Activated gamma-delta T cell (primary cell): ENCODE results near the gene RCSD1.

ENCODE experiments used
- DNase-seq: peaks from one replicate; lab custom pipeline; 2025; lab: John Stamatoyannopoulos, UW

RCSD1 gene

DNA sequence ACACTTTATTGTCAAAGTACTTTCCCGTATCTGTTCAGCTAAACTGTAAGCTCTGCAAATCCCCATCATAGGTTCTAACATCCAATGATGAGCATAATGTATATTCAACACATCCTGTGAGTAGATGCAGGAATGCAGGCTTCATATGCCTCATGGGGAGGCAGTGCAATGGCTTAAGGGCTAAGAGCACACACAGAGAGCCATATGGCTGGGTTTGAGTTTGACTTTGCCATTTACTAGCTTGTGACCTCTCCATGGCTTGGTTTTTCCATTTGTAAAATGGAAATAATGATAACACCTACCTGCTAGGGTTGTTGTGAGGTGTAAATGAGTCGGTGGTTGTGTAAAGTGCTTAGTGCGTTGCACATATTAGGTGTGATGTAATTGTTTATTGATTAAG lies 13.4 kb downstream of the RCSD1 start:
- no peak for DNase-seq

- DNase-seq: no peak
These were observed 14.5 kb downstream of the RCSD1 start for GRCh38 chr1:167644551-167644950.

- DNase-seq: no peak
These were observed 15.1 kb downstream of the RCSD1 start for GRCh38 chr1:167645140-167645541.

DNA sequence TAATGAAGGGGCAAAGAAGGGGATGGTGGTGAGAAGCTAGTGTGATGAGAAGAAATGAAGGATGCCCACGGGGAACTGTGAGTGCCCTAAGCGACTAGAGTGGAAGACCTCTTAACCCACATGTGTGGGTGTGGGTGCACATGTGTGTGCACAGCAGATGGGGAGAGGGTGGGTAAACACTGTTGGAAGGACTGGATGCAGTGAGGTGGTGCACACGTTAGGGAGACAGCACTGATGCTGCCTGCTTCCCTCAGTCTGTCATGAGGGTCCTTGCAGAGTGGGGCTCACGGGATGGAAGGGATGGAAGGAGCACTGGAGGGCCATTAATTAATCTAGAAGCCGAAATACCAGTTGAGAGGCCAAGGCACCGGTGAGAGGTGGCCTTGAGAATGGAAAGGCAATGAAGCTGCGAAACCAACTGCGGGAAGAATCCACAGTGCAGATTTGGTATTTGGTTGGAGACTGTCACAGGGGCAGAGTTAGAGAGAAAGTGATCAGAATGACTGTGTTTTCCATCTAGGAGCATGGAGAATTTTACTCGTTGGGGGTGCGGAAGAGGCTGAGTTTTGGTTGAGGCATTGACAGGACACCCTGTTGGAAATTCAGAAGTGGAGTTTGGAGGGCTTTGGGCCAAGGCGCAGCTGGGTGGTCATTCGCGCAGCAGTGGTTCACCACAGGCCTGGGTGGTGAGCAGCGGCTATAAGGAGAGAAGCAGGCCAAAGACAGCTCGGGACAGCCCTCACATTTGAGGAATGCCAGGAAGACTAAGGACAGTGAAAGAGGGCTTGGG lies 15.8 kb downstream of the RCSD1 start:
- DNase-seq: no peak

DNA sequence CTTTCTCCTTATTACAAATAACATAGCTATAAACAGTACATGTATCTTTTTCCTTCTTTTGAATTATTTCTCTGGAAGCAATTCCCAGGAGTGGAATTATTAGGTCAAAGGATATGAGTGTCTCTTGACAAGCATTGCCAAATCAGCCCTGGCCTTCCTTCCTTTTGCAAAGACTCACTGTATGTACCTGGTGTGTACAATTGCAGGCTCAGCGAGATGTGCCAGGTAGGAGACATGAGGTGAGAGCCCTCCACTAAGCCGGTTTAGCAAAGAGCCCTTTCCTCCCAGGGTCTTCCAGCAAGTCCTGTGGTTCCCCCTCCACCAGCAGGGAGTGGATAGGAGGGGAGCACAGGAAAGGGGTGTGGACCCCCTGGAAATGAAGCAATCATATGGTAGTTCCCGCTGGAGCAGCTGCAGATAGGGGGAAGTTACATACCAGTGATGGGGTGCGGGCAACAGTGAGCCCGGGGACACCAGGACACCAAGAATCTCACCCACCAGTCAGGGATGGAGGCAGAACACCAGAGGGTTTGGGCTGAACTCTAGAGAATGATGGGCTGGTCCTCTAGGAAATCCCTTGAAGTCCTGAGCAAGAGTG lies 18.3 kb downstream of the RCSD1 start:
- no peak for DNase-seq

DNA sequence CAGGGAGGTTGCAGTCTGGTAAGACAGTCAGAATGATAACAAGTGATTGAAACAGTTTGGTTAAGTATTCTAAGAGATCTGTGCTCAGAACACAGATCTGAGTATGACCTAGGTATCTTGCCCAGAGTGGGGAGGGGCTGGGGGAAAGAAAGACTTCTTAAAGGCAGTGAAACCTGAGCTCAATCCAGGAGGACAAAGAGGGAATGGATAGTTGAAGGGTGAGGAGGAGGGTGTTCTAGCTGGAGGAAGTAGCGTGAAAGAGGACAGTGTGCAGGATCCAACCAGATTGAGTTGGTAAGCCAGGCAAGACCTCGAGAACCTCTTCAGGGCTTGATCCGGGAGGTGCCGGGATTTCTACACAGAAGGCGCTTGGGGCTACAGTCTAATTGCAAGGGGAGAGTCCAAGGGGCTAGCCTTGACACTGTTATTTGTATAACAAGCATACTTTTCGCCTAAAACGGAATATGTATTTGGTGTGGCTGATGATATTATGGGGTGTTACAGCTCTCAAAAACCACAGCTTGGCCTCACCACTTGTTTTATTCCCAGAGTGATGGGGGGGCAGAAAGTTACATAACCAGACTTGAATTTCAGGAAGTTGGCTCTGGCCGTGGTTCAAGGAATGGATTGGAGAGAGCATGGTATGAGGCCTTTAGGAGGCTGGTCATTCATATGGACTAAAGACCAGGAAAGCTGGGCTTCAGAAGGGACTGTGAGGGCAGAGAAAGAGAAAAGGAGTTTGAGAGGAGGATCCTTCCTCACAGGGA lies 19.1 kb downstream of the RCSD1 start:
- no peak for DNase-seq

- no peak for DNase-seq
These were observed 20.5 kb downstream of the RCSD1 start for GRCh38 chr1:167650269-167651160.

DNA sequence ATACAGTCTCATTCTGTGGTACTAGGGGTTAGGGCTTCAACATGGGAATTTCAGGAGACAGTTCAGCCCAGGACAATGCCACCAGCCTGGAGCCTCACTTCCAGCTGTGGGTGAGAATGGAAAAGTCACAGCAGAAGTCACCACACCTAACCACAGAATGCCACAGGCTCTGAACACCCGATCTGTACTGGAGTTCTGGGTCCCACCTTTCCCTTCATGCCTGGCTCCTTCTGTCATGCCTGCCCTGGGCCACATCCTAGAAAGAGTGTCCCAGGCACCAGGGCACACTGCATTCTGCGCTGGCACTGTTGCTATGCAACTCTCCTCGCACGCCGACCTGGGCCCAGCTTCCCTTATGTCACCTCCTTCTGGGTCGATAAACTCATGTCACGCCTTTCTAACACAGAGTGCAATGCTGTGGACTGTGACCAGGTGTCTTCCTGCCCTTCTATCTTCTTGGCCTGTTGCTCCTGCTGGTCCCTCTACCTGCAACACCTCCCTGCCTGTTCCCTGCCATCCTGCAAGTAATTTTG lies 21.2 kb downstream of the RCSD1 start:
- no peak for DNase-seq

DNA sequence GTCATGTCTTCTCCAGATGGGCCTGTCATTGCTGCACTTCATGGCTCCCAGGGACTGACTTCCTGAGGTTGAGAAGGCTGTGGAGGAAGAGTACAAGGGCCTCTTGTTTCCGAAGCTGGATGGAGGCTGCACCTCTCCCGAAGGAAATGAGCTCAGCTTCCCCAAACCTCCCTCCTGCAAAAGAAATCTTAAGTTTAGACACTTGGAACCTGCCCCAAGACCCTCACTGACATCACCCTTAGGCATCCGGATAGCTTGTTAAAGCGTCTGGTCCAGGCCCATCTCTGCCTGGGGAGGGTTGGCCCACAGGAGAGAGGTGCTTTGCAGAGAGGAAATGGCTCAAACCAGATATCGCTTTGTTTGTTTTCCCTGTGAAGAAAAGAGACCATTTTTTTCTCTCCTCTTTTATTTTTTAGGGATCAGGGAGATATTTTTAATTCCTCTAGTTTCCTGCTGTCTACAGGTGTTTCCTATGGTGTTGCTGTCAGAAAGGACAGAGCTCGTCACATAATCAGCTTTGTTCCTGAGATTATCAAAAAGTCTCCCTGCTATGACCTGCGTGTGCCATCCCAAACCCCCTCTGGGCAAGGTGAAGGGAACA lies 25.0 kb downstream of the RCSD1 start:
- no peak for DNase-seq

GRCh38 chr1:167656657-167657056 lies 26.6 kb downstream of the RCSD1 start:
- no peak for DNase-seq

DNA sequence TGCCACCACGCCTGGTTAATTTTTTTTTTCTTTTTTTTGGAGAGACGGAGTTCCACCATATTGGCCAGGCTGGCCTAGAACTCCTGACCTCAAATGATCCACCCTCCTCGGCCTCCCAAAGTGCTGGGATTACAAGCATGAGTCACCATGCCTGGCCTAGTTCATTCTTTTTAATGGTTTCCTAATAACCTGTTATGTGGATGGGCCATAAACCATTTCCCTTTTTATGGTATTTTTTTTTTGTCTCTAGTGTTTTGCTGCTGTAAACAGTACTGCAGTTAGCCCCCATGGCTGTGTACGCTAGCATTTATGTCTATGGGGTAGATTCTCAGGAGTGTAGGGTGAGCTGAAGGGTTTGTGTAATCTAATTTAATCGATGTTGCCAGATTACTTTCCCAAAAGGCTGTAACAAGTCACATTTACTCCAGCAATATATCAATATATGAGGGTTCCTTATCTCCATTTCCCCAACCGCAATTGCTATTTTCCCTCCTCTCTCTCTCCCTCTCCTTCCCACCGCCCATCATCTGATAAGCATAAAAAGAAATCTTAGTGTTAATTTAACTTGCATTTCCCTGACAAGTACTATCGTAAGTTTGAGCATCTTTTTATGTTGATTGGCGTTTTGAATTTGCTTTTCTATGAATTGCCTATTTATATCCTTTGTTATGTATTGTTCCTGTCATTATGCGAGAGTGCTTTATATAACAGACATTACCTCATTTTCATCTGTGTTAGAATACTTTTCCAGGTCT lies 28.7 kb downstream of the RCSD1 start:
- no peak for DNase-seq

DNA sequence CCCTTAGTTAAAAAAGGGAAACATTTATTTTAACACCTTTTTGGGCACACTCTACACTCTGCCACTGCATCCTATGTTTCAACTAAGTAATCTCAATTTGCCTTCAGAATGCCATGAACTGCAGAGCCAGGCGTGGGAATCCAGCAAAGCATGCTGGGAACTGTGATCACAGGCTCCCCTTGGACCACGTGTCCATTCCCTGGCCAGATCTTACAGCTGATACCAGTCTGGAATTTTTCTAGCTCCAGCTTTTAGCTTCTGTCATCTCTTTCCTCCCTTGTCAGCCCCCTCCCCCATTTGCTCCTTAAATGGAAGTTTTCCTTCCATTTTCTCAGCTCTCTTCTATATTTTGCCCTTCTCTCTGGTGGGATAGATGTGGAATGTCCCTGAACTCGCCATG lies 29.4 kb downstream of the RCSD1 start:
- no peak for DNase-seq

GRCh38 chr1:167659881-167660280 lies 29.8 kb downstream of the RCSD1 start:
- no peak for DNase-seq

DNA sequence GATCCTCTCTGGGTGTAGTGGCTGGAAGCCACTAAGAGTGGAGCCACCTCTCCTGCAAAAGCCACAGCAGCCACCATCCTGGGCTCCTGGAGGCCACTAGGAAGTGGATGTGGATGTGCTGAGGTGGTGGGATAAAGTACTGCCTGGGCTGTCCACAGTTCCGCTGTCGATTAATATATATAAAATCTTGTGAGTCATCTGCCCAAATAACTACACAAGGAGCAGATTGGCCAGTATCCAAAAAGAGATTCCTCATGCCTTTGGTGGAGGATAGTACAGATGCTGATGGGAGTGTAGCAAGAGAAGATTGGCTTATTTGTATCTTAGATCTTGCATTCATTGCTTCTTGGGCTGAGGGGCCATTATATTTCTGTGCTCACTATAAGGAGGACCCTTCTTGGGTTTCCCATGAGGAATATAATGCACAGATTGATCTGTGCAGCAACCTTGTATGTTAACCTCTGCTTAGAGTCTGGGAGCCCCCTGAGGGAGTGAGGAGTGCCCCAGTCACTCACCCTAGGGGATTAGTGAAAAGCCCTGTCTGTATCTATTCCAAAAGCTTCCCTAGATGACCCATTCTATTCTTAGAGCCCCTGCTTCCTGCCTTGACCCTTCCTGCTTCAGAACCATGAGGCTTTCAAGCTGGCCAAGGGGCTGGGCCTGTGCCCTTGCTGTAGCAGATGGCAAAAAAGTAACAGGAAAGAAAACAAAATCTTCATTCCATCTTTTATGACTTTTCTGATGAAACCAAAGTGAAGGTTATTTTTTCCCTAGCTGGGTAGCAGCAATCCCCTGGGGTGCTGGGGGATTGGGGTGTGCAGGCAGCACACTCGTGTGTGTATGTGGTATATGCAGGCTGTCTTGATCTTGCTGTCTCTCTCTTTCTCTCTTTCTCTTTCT lies 31.7 kb downstream of the RCSD1 start:
- DNase-seq: no peak

GRCh38 chr1:167663002-167663772 lies 33.2 kb downstream of the RCSD1 start:
- no peak for DNase-seq

- DNase-seq: no peak
These were observed 35.4 kb downstream of the RCSD1 start for GRCh38 chr1:167665469-167665868.

DNA sequence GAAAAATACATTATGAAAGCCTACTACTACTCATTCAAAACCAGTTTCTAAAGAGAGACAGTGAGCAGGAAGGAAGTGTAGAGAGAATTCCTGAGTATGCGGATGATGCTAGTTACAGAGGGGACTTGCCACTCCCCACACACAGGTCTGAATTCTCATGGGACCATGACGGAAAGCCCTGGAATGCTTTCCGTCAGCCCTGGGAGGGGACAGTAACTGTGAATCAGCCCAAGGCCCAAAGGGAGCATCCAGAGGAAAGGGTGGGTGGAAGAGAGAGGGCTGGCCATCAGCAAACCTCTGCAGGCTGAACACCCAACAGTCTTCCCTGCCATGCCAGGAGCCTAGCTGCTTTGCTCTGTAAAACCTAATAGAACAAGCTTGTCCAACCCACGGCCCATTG lies 36.4 kb downstream of the RCSD1 start:
- no peak for DNase-seq

DNA sequence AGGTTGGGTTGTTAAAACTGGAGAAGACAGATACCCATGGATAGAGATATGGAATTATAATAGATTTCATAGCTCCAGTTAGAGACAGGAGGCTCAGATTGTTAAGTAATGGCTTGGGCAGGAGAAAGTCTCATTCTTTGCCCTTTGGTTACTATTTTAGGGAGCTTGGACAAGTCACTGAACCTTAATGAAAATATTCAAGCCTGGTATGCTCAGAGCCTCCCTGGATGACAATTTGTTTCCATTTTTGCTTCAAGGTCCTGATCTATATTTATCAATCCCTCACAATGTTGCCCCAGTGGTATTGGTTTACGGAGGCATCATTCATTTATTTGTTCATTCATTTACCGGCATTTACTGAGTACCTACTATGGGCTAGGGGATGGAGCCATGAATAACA lies 37.5 kb downstream of the RCSD1 start:
- DNase-seq: no peak

- DNase-seq: no peak
These were observed 38.1 kb downstream of the RCSD1 start for GRCh38 chr1:167668108-167668507.
